ENCODE results near the gene SAE1. TPM values are rescaled to one million over a fixed set of nuclear protein-coding genes. Genes with fewer than 3 reads are reported as not detected.

SAE1 gene
- total RNA-seq, 1 donor from 2014 or later = 96.6 TPM

GRCh38 chr19:47256693-47257410 is 126.2 kb downstream of the SAE1 start:
- peak overlapping the region; percentile 90 for H3K4me3 Mint-ChIP-seq (ENCODE audit: unreplicated experiment)
- H3K4me1 Mint-ChIP-seq (ENCODE audit: unreplicated experiment) = peaks cover 49% of the 10 kb centered on the region
- DNase-seq (ENCODE audit: extremely low spot score, unreplicated experiment) = peak; percentile 100
- peaks cover 28% of the 10 kb centered on the region for H3K36me3 Mint-ChIP-seq (ENCODE audit: unreplicated experiment)
- TF ChIP-seq, protein P1, sequence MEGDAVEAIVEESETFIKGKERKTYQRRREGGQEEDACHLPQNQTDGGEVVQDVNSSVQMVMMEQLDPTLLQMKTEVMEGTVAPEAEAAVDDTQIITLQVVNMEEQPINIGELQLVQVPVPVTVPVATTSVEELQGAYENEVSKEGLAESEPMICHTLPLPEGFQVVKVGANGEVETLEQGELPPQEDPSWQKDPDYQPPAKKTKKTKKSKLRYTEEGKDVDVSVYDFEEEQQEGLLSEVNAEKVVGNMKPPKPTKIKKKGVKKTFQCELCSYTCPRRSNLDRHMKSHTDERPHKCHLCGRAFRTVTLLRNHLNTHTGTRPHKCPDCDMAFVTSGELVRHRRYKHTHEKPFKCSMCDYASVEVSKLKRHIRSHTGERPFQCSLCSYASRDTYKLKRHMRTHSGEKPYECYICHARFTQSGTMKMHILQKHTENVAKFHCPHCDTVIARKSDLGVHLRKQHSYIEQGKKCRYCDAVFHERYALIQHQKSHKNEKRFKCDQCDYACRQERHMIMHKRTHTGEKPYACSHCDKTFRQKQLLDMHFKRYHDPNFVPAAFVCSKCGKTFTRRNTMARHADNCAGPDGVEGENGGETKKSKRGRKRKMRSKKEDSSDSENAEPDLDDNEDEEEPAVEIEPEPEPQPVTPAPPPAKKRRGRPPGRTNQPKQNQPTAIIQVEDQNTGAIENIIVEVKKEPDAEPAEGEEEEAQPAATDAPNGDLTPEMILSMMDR (IDR thresholded peaks at IDR 0.05) = no peak
- H3K27ac Mint-ChIP-seq (ENCODE audit: unreplicated experiment) = peak overlapping the region; percentile 97
- H3K9me3 Mint-ChIP-seq (ENCODE audit: unreplicated experiment) = no peaks in the 10 kb centered on the region
- no peaks in the 10 kb centered on the region for H3K27me3 Mint-ChIP-seq (ENCODE audit: unreplicated experiment)

DNA sequence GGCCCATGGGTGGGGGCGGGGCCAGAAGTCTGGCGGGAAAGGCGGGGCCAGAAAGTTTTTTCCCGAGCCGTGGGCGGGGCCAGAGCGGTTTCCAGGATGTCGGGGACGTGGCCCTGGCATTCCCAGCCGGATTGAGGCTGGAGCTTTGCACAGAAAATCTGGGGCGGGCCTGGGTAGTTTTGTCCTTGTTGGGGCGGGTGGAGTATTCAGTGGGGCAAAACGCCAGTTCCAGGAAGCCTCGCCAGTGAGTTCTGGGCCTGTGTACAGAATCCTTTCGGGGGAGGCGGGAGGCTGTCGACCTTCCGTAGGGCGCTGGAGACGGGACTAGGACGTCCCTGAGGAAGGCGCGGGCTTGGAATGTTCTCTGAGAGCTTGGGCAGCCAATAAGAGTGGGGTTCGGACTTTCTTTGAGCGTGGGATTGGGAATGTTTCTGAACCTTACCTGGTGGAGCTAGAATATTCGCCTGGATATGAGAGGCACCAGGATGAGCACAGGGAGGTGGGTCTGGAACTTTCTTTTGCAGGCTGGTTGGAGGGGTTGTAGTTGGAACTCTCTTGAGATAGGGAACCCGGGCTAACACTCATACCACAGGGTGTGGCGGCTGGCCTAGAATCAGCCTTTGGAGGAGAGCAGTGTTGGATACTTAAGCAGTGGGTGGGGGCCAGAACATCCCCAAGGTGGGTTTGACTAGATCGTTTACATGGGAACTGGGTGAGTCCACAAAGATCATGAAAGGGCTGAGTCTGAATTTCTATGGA is 127.0 kb downstream of the SAE1 start:
- H3K4me1 Mint-ChIP-seq (ENCODE audit: unreplicated experiment) = peaks cover 49% of the 10 kb centered on the region
- no peak for DNase-seq (ENCODE audit: extremely low spot score, unreplicated experiment)
- TF ChIP-seq, protein P1 (IDR thresholded peaks at IDR 0.05) = no peak

GRCh38 chr19:47258434-47258833 is 127.8 kb downstream of the SAE1 start:
- Mint-ChIP-seq H3K27ac (ENCODE audit: unreplicated experiment) (peak overlapping the region; percentile 97), H3K4me3 (ENCODE audit: unreplicated experiment) (peak overlapping the region; percentile 86), H3K9me3 (ENCODE audit: unreplicated experiment) (no peaks in the 10 kb centered on the region), H3K4me1 (ENCODE audit: unreplicated experiment) (peaks cover 47% of the 10 kb centered on the region), H3K27me3 (ENCODE audit: unreplicated experiment) (no peaks in the 10 kb centered on the region), H3K36me3 (ENCODE audit: unreplicated experiment) (peaks cover 40% of the 10 kb centered on the region)
- no peak for DNase-seq (ENCODE audit: extremely low spot score, unreplicated experiment)
- TF ChIP-seq, protein P1 (IDR thresholded peaks at IDR 0.05) = no peak

More for the DNA sequence above, 127.0 kb downstream of the SAE1 start:
- Mint-ChIP-seq H3K36me3 (ENCODE audit: unreplicated experiment) (peaks cover 33% of the 10 kb centered on the region), H3K27me3 (ENCODE audit: unreplicated experiment) (no peaks in the 10 kb centered on the region), H3K4me3 (ENCODE audit: unreplicated experiment) (peak overlapping the region; percentile 86), H3K9me3 (ENCODE audit: unreplicated experiment) (no peaks in the 10 kb centered on the region), H3K27ac (ENCODE audit: unreplicated experiment) (peak overlapping the region; percentile 97)

DNA sequence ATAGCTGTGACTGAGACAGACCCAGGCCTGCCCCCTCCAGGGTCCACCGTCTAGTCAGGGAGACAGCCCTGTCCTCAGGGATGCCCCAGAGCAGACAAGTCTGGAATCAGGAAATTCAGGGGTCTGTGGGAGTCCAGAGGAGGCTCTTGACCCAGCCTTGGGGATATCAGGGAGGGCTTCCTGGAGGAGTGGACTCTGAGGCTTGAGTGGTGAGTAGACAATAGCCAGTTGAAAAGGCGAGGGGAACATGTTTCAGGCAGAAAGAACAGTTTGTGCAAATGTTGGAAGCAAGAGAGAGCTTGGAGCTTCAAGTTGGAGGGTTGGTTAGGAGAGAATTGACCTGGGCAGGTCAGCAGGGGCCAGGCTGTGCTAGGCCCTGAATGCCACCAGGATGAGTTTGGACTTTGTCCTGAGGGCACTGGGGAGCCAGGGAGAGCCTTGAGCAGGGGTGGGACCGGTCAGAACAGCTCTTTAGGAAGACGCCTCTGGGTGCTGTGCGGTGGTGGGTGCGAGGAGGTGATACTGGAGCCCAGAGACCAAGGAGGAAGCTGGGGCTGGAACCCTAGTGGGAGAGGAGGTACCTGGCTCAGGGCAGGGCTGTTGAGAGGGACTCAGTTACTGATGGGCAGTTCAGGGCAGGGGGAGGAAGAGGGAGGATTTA is 128.4 kb downstream of the SAE1 start:
- Mint-ChIP-seq H3K36me3 (ENCODE audit: unreplicated experiment) (peaks cover 40% of the 10 kb centered on the region), H3K27ac (ENCODE audit: unreplicated experiment) (peak overlapping the region; percentile 45), H3K4me3 (ENCODE audit: unreplicated experiment) (peak overlapping the region; percentile 40), H3K4me1 (ENCODE audit: unreplicated experiment) (peaks cover 43% of the 10 kb centered on the region), H3K27me3 (ENCODE audit: unreplicated experiment) (no peaks in the 10 kb centered on the region), H3K9me3 (ENCODE audit: unreplicated experiment) (no peaks in the 10 kb centered on the region)
- TF ChIP-seq, protein P1 (IDR thresholded peaks at IDR 0.05) = no peak
- no peak for DNase-seq (ENCODE audit: extremely low spot score, unreplicated experiment)

Small RNA genes within 50 kb of the gene (microRNA-seq; reads per million reads assigned to microRNA genes)
- gene MIR3190 (ENCODE audit: unreplicated experiment) (not detected), gene MIR3191 (ENCODE audit: unreplicated experiment) (not detected)

Other genes starting within 250 kb of the SAE1 start
- gene NPAS1, start 111.0 kb upstream of the SAE1 start, total RNA-seq = 0.71 and 0.99 TPM in 2 replicates
- gene TMEM160, start 82.2 kb upstream of the SAE1 start, total RNA-seq = 35.2 and 41.4 TPM in 2 replicates
- gene ZC3H4, start 17.1 kb upstream of the SAE1 start, total RNA-seq = 53.1 and 60.2 TPM in 2 replicates
- gene BBC3, start 100.4 kb downstream of the SAE1 start, total RNA-seq = 27.9 and 34.3 TPM in 2 replicates
- 34.6 and 35.1 TPM in 2 replicates for gene CCDC9, start 125.7 kb downstream of the SAE1 start, total RNA-seq
- gene INAFM1, start 144.1 kb downstream of the SAE1 start, total RNA-seq = 16.7 and 17.4 TPM in 2 replicates
- 0.48 and 0.65 TPM in 2 replicates for gene C5AR1, start 179.0 kb downstream of the SAE1 start, total RNA-seq
- 0.08 TPM in 1 of 2 replicates, not detected in the other for gene C5AR2, start 201.3 kb downstream of the SAE1 start, total RNA-seq
- gene DHX34, start 218.5 kb downstream of the SAE1 start, total RNA-seq = 17.5 and 19.2 TPM in 2 replicates